HG03196 (cell line): Measurements from ENCODE around the gene NF2.

Experiments used
- ATAC-seq: cut with Tn5 transposase; IDR thresholded peaks from one replicate; pipeline ENCODE4 v1.9.1; 2021; ENCODE audit not compliant: unreplicated experiment

Gene NF2

GRCh38 chr22:29700206-29700899 lies 96.9 kb downstream of the NF2 start:
- ATAC-seq: no peak

- no peak for ATAC-seq
Measured at GRCh38 chr22:29700900-29701154, 97.4 kb downstream of the NF2 start.

GRCh38 chr22:29701155-29701999 lies 97.9 kb downstream of the NF2 start:
- no peak for ATAC-seq

GRCh38 chr22:29702000-29702930 lies 98.8 kb downstream of the NF2 start:
- no peak for ATAC-seq

- no peak for ATAC-seq
Measured at GRCh38 chr22:29702931-29703501, 99.6 kb downstream of the NF2 start.

GRCh38 chr22:29703569-29704195 lies 100.2 kb downstream of the NF2 start:
- ATAC-seq: no peak

GRCh38 chr22:29704528-29705285 lies 101.3 kb downstream of the NF2 start:
- ATAC-seq: no peak

- ATAC-seq: no peak
Measured at GRCh38 chr22:29705651-29706050, 102.2 kb downstream of the NF2 start.

GRCh38 chr22:29706486-29706885 lies 103.1 kb downstream of the NF2 start:
- ATAC-seq: no peak

GRCh38 chr22:29707010-29707409 lies 103.6 kb downstream of the NF2 start:
- no peak for ATAC-seq

- no peak for ATAC-seq
Measured at GRCh38 chr22:29707471-29707870, 104.0 kb downstream of the NF2 start.

- no peak for ATAC-seq
Measured at GRCh38 chr22:29710193-29710592, 106.8 kb downstream of the NF2 start.

GRCh38 chr22:29710922-29711593 lies 107.6 kb downstream of the NF2 start:
- no peak for ATAC-seq

- no peak for ATAC-seq
Measured at GRCh38 chr22:29712119-29712518, 108.7 kb downstream of the NF2 start.

- ATAC-seq: no peak
Measured at GRCh38 chr22:29713156-29713727, 109.8 kb downstream of the NF2 start.

GRCh38 chr22:29715240-29715639 lies 111.8 kb downstream of the NF2 start:
- ATAC-seq: no peak

- ATAC-seq: no peak
Measured at GRCh38 chr22:29715705-29716104, 112.3 kb downstream of the NF2 start.

- ATAC-seq: no peak
Measured at GRCh38 chr22:29716814-29717545, 113.5 kb downstream of the NF2 start.
